ENCODE results near the gene GPC6.

Gene GPC6

DNA sequence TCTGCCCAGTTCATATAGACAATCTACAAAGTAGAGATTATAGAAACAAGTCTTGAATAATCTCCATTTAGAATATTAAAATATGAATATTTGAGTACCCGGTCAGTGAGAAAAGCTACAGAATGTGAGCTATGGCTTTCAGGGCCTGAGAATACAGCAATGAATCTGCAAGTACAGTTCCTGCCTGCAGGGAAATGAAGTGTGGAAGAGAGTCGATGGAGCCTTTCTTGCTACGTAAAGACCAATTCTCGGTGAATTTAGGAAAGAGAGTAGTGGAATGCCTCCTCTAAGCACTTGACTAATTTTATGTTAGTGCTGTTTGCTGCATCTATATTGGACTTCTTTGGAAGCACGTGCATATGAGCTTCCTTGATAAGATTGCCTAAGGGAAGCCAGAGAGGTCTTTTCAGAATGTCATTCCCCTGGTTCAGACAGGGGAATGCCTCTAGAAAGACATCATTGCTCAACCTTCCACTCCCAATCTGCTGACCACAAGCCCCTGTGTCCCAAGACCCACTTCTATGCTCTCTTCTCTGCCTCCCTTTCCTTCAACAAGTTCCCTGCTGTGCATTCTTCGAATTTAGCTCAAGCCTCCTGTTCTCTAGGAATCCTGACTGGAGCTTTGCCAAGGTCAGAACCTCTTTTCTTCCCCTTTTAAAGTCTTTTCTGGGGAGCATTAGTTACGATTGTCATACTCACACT, 41.9 kb downstream of the GPC6 start:
- DNase-seq (ENCODE audit: low spot score), result no peak

DNA sequence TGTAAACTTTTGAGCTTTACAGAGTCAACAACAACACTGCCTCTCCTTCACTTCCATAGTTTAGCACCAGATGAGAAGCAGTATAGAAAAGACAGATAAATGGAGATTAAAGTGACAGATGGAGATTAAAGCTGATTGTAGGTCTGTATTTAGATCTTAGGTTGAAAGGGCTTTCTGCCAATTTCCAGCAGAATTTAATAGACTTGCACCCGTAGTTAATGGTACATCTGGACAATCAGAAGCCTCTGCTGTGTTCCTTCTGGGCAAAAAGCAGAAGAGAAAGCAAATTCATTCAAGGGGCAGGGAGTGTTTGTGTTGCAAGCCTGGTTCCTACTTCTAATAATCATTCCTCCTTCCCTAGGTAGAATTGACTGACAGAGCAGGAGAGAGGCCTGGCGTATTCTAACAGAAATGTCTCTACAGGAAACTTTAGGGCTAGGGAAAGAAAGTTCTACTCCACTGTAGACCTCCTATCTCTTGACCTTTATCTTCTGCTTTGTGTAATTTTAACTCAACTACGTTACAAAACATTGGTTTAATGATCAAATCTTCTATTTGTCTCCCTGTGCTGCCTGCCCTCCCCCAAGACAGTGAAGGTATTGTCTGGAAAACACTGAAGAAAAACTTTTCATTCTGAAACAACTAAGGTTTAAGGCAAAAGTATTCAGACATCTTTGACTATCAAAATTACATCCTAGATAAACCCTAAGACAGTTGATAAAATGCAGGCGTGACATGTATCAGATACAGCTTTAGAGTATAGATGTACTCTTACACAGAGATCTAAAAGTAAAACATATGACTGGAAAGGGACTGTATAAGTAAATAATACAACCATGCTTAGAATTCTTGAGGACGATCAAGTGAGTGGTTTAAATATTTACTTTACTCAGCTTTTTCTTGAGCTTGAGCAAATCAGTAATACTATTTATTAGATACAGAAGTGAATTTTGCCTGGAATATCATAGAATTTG, 44.4 kb downstream of the GPC6 start:
- DNase-seq (ENCODE audit: low spot score), result no peak

GRCh38 chr13:93279982-93280381, 53.4 kb downstream of the GPC6 start:
- no peak for DNase-seq (ENCODE audit: low spot score)

- no peak for DNase-seq (ENCODE audit: low spot score)
Observed at GRCh38 chr13:93280688-93281087, 54.1 kb downstream of the GPC6 start.

DNA sequence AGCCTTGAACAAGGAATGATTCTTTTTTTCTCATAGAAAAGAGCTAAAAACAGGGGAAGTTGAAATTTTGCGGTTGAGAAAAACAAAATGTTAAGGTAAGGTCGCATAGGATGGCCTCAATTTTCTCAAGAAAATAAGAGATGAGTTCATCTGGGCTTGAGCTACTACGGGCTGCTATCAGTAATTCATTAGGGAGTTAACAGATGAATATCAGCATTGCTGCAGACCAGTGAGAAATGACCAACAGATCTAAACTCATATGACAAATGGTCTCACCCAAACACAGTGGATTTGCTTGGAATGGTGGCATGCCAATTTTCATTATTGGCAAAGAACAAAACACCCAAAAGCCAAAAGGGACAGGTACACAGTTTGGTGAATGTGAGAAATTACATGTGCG, 56.6 kb downstream of the GPC6 start:
- DNase-seq (ENCODE audit: low spot score), result no peak

- DNase-seq (ENCODE audit: low spot score), result no peak
Observed at GRCh38 chr13:93284064-93284463, 57.5 kb downstream of the GPC6 start.

DNA sequence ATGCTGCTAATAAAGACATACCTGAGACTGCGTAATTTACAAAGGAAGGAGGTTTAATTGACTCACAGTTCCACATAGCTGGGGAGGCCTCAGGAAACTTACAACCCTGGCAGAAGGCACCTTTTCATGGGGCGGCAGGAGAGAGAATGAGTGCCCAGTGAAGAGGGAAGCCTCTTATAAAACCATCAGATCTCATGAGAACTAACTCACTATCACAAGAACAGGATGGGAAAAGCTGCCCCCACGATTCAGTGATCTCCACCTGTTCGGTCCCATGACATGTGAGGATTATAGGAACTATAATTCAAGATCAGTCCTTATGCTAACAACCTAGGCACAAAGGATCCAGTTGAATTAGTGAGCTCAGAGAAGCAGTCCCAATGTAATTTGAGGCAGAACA, 59.4 kb downstream of the GPC6 start:
- DNase-seq (ENCODE audit: low spot score), result no peak

- DNase-seq (ENCODE audit: low spot score), result no peak
Observed at GRCh38 chr13:93289053-93289452, 62.4 kb downstream of the GPC6 start.

GRCh38 chr13:93289842-93290241, 63.2 kb downstream of the GPC6 start:
- DNase-seq (ENCODE audit: low spot score), result no peak

- DNase-seq (ENCODE audit: low spot score), result no peak
Observed at GRCh38 chr13:93290503-93290902, 63.9 kb downstream of the GPC6 start.

DNA sequence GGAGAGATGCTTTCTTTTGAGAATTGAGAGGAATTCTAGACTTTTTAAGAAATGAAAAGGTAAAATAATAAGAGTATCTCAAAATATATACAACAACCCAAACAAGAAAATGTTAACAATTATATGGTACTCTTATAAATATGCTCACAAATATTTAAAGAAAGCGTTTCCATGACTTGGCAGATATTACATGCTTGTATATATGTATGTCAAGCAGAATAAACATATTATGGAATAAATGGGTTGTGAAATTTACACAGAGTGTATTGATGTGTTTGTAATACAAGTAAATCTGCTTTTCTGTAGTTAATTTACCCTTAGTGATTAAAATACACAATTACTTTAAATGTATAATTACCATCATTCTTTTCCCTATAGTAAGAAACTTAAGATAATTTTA, 65.8 kb downstream of the GPC6 start:
- DNase-seq (ENCODE audit: low spot score), result no peak

DNA sequence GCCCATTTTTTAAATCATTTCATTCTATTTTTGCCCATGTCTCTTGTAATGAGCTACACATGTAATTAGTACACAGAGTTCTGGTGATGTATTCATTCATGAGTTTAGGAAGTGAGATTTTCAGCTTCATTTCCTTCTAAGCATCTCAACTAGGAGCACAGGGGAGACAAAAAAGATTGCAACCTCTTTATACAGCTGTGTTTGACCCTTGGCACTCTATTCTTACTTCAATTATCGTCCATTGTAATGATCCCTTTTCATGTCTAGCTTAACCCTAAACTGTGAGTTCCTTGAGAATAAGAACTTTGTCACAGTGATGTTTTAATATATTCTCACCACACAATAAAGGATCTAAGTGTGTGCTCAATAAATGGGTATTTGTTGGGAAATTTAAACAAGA, 67.1 kb downstream of the GPC6 start:
- no peak for DNase-seq (ENCODE audit: low spot score)

DNA sequence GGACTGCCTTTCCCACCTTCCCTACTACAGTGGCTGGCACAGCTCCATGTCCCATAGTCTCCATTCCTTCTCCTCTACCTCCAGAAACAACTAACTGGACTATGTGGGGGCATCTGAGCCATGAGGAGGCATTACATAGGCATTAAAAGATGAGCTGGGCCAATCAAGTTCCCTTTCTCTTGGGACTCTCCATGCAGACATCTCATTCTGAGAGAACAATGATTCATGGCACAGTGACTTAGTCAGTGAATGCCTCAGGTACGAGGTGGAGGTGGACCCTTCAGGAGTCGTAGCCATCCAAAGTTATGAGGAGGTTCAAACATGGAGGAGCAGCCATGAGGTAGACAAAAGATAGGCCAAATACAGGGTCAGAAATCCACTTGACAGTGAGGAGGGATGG, 70.0 kb downstream of the GPC6 start:
- no peak for DNase-seq (ENCODE audit: low spot score)

GRCh38 chr13:93298713-93299112, 72.1 kb downstream of the GPC6 start:
- DNase-seq (ENCODE audit: low spot score), result no peak

DNA sequence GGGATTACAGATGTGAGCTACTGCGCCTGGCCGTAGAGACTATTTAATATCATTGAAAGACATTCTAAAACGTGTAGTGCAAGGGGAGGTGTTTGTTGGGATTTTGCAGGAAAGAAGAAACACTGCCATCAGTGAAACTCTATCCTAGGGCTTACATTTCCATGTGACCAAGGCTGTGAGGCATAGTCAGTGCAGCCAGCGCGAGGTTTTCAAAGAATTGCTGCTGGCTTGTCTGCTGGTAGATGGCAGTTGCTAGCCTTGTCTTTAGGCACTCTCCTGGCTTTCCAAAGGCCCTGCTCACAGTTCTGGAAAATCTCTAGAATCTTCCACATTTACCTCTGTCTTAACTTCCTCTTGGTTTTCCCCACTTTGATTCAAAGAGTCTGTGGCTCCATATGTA, 77.5 kb downstream of the GPC6 start:
- no peak for DNase-seq (ENCODE audit: low spot score)

DNA sequence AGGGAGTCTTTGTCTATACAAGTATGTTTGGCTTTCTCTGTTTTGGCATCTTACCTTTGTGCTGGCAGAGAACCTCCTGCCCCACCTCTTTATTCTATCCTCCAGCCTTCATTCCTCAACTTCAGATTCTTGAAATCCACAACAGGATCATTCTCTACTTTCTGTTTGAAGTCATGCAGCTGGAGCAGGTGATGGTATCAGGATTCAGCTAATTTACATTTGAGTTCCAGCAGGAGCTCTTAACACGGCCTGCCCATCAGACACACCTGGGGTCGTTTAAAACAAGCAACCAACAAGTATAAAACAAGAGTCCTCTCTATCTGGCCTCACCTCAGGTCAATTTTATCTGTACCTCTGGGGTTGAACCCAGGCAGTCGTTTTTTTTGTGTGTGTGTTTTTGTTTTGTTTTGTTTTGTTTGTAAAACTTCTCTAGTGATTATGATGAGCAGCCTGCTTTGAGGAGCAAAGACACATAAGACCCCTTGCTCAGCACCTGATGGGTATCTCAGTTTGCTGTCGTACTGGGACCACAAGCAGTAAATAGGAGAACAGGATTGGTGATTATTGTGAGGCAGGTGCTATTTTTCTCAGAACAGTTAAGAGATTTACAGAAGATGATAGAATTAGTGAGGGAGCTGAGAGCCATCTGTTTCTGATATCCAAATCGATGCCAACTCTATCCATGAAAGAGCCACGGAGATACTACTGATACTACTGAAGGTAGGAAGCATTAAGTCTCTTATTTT, 78.4 kb downstream of the GPC6 start:
- no peak for DNase-seq (ENCODE audit: low spot score)

DNA sequence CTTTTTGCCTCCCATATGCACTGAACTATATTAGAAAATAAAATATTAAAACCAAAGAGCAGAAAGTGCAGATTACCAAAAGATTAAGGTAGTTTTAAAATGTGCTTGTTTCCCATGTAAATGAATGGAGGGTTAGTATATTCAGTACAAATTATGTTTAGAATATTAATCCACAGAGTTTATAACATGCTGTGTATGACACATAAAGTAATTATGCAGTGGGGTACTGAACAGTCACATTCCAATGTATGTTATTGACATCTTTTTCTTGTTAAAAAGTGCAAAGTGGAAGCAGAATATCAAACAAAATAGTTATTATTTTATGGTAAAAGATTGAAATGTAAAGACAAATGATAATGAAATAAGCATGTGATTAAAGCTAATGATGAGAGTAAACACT, 79.3 kb downstream of the GPC6 start:
- DNase-seq (ENCODE audit: low spot score), result no peak

GRCh38 chr13:93307136-93307535, 80.5 kb downstream of the GPC6 start:
- DNase-seq (ENCODE audit: low spot score), result no peak

- no peak for DNase-seq (ENCODE audit: low spot score)
Observed at GRCh38 chr13:93307651-93308050, 81.0 kb downstream of the GPC6 start.

- DNase-seq (ENCODE audit: low spot score), result no peak
Observed at GRCh38 chr13:93309886-93310523, 83.4 kb downstream of the GPC6 start.

DNA sequence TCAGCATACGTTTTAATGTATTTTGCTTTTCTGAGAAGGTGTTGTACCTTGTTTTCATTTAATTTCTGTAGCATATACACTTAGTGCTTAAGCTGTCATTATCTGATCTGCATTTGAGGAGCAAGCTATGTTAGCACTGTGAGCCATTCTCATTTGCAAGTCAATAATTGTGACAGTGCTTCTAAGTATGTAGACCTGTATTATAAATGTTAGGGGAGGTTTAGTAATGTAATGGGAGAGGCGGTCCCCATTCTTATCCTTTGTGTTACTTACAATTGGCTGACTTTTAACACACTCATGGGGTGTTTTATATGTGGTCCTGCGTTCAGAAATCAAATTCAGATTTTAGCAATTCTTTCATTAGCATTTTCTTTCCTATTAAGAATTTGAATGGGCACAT, 90.2 kb downstream of the GPC6 start:
- DNase-seq (ENCODE audit: low spot score), result no peak
